PC-3 (cell line): ENCODE results near the gene NIPBL. TPM values are rescaled to one million over a fixed set of nuclear protein-coding genes. Genes with fewer than 3 reads are reported as not detected.

Experiments
- ATAC-seq: fragments of 200-7000 bp; cut with Tn5 transposase; 2 replicates; pipeline ENCODE4 v1.9.1; 2020; ENCODE audit warnings: mild to moderate bottlenecking, moderate library complexity
- BruUV-seq: library from RNA; stranded (reverse); fragments of 400-500 nt; replicated peaks from 2 replicates; lab custom pipeline; 2021; lab: Mats Ljungman, UMichigan
- CTCF ChIA-PET: fragments of 300-600 bp; sonication (Branson Sonifier 250); formaldehyde crosslinking; loops from one replicate; lab custom pipeline; 2022; ENCODE audit warnings: antibody characterized with exemption; lab: Charles Lee
- POLR2A ChIA-PET: fragments of 300-600 bp; sonication (Branson Sonifier 250); formaldehyde crosslinking; loops from one replicate; lab custom pipeline; 2022; ENCODE audit warnings: antibody characterized with exemption; ENCODE audit not compliant: unreplicated experiment; lab: Charles Lee
- DNase-seq: peaks from one replicate; pipeline ENCODE4 v3.0.0-alpha.2; 2015
- H2AFZ ChIP-seq: fragments of 300-600 bp; sonication (generic); 2 replicates; pipeline ENCODE4 v1.6.0; 2016; ENCODE audit warnings: antibody characterized with exemption, low read length
- H3F3A ChIP-seq: fragments of 300-600 bp; sonication (generic); one replicate; pipeline ENCODE4 v1.6.0; 2017; ENCODE audit warnings: antibody characterized with exemption, low read length, control low read depth, mild to moderate bottlenecking; ENCODE audit not compliant: unreplicated experiment
- H3K27ac ChIP-seq: fragments of 300-600 bp; sonication (generic); 2 replicates; pipeline ENCODE4 v1.5.1; 2016; ENCODE audit warnings: mild to moderate bottlenecking, low read length
- H3K27me3 ChIP-seq: fragments of 300-600 bp; sonication (generic); 2 replicates; pipeline ENCODE4 v1.6.1; 2016; ENCODE audit warnings: low read length, mixed read lengths
- H3K36me3 ChIP-seq: fragments of 300-600 bp; sonication (generic); 2 replicates; pipeline ENCODE4 v1.6.1; 2016; ENCODE audit warnings: low read depth, mixed run types, low read length, mixed read lengths
- H3K4me1 ChIP-seq: fragments of 300-600 bp; sonication (generic); 2 replicates; pipeline ENCODE4 v1.5.1; 2016; ENCODE audit warnings: low read length; ENCODE audit not compliant: insufficient read depth
- H3K4me2 ChIP-seq: fragments of 300-600 bp; sonication (generic); 2 replicates; pipeline ENCODE4 v1.6.0; 2016; ENCODE audit warnings: low read length
- H3K4me3 ChIP-seq: fragments of 300-600 bp; sonication (generic); 2 replicates; pipeline ENCODE4 v1.5.1; 2016; ENCODE audit warnings: mild to moderate bottlenecking, low read length, mixed read lengths
- H3K79me2 ChIP-seq: fragments of 300-600 bp; sonication (generic); 2 replicates; pipeline ENCODE4 v1.6.1; 2017; ENCODE audit warnings: low read length, mixed read lengths
- H3K9ac ChIP-seq: fragments of 300-600 bp; sonication (generic); 2 replicates; pipeline ENCODE4 v1.6.0; 2016; ENCODE audit warnings: mild to moderate bottlenecking, low read length
- H3K9me2 ChIP-seq: fragments of 300-600 bp; sonication (generic); replicated peaks from 2 replicates; pipeline ENCODE4 v1.6.1; 2016; ENCODE audit warnings: mixed run types, low read length, mixed read lengths
- H3K9me3 ChIP-seq: fragments of 300-600 bp; sonication (generic); 2 replicates; pipeline ENCODE4 v1.6.1; 2016; ENCODE audit warnings: low read length, mixed read lengths
- H4K20me1 ChIP-seq: fragments of 300-600 bp; sonication (generic); 2 replicates; pipeline ENCODE4 v1.6.1; 2016; ENCODE audit warnings: low read length, mixed read lengths
- CTCF ChIP-seq: fragments of 300-600 bp; sonication (generic); conservative IDR thresholded peaks from 2 replicates; pipeline ENCODE4 v1.5.1; 2017; ENCODE audit warnings: antibody characterized with exemption, low read depth, mild to moderate bottlenecking, low read length
- EZH2 ChIP-seq: fragments of 300-600 bp; sonication (generic); IDR thresholded peaks from one replicate; pipeline ENCODE4 v1.6.1; 2017; ENCODE audit warnings: antibody characterized with exemption, mild to moderate bottlenecking, low read length; ENCODE audit not compliant: unreplicated experiment
- EZH2phosphoT487 ChIP-seq: fragments of 300-600 bp; sonication (generic); IDR thresholded peaks from 2 replicates; pipeline ENCODE4 v1.6.1; 2018; ENCODE audit warnings: mild to moderate bottlenecking, antibody characterized with exemption, low read length, borderline replicate concordance
- intact Hi-C: fragments of 100-400 bp; cut with micrococcal nuclease; formaldehyde crosslinking; loops from 2 replicates; pipeline ENCODE4 v1.9.0; 2023
- total RNA-seq: library from RNA; depleted of rRNA; stranded (reverse); fragments of >200 nt; gene quantifications from 2 replicates; pipeline ENCODE4 v1.2.3, GENCODE V29; 2014

The NIPBL gene
- total RNA-seq, 1 experiment from 2014 or later, result 16.8 TPM

GRCh38 chr5:36944024-36944423, 67.5 kb downstream of the NIPBL start:
- ChIA-PET CTCF (no interaction called here), POLR2A (no interaction called here)
- Histone ChIP-seq H3K36me3 (no peaks in the 10 kb centered on the region), H3K9me3 (no peaks in the 10 kb centered on the region), H3K9me2 (no peaks in the 10 kb centered on the region), H3K27ac (no peak overlapping the region), H3F3A (no peaks in the 10 kb centered on the region), H3K4me2 (no peak overlapping the region), H3K4me1 (peaks cover 39% of the 10 kb centered on the region), H4K20me1 (peaks cover 15% of the 10 kb centered on the region), H3K4me3 (no peak overlapping the region), H3K79me2 (peaks cover 74% of the 10 kb centered on the region), H2AFZ (no peak overlapping the region), H3K9ac (no peak overlapping the region), H3K27me3 (no peaks in the 10 kb centered on the region)
- DNase-seq (no peak), ATAC-seq (no peak)
- intact Hi-C loops, result loop anchor here (1.0 to 2.0 kb wide), 3 partner anchors 15 to 199 kb away; no protein-coding TSS in a partner anchor
- BruUV-seq, result no TSS peak
- TF ChIP-seq CTCF (no peak), EZH2phosphoT487 (no peak), EZH2 (no peak)

- intact Hi-C loops, result loop anchor here (1.0 to 2.0 kb wide), 3 partner anchors 16 to 200 kb away; no protein-coding TSS in a partner anchor
Observed at GRCh38 chr5:36944607-36945225, 68.1 kb downstream of the NIPBL start.

More at GRCh38 chr5:36944607-36945225, 68.1 kb downstream of the NIPBL start:
- ATAC-seq (no peak), DNase-seq (peak; percentile 85)
- TF ChIP-seq CTCF (peak; percentile 79), EZH2phosphoT487 (no peak), EZH2 (no peak)
- no peak overlapping the region for H3K27ac ChIP-seq
- ChIA-PET CTCF (interaction anchor here (1.1 kb wide), 1 partner anchor 61 kb away, joined by 3 read pairs; no protein-coding TSS in a partner anchor), POLR2A (no interaction called here)
- H3K36me3 ChIP-seq, result no peaks in the 10 kb centered on the region
- peaks cover 74% of the 10 kb centered on the region for H3K79me2 ChIP-seq
- no peak overlapping the region for H3K4me2 ChIP-seq
- H3K9me3 ChIP-seq, result no peaks in the 10 kb centered on the region
- no peak overlapping the region for H3K9ac ChIP-seq
- BruUV-seq, result no TSS peak
- H3K27me3 ChIP-seq, result no peaks in the 10 kb centered on the region
- peaks cover 15% of the 10 kb centered on the region for H4K20me1 ChIP-seq
- H3F3A ChIP-seq, result no peaks in the 10 kb centered on the region
- no peak overlapping the region for H3K4me3 ChIP-seq
- no peaks in the 10 kb centered on the region for H3K9me2 ChIP-seq
- no peak overlapping the region for H2AFZ ChIP-seq
- peaks cover 39% of the 10 kb centered on the region for H3K4me1 ChIP-seq
